H1 (cell line): ENCODE measurements around the gene VGF. TPM values are rescaled to one million over a fixed set of nuclear protein-coding genes. Genes with fewer than 3 reads are reported as not detected.

Experiments used
- CTCF ChIA-PET: fragments of 300-600 bp; sonication (Branson Sonifier 250); formaldehyde crosslinking; loops from one replicate; lab custom pipeline; 2021; ENCODE audit not compliant: partially characterized antibody; lab: Charles Lee
- POLR2A ChIA-PET: fragments of 300-600 bp; sonication (Branson Sonifier 250); formaldehyde crosslinking; loops from one replicate; lab custom pipeline; 2021; ENCODE audit warnings: inconsistent platforms; ENCODE audit not compliant: partially characterized antibody; lab: Charles Lee
- DNase-seq, 2 experiments: peaks; one replicate each; pipeline versions ENCODE4 v3.0.0 to v3.0.0-alpha.2; 2010 to 2022; ENCODE audit warnings: low spot score in 2 of 2, low read depth in 1 of 2, mixed read lengths in 1 of 2
- FAIRE-seq: peaks from 2 replicates; lab custom pipeline; 2011; peaks lifted over from hg19 to GRCh38; lab: Jason Lieb, UNC
- H2AFZ ChIP-seq: 2 replicates; pipeline ENCODE4 v1.8.1; 2012; ENCODE audit warnings: low read length, inconsistent platforms
- H2AK5ac ChIP-seq: 2 replicates; pipeline ENCODE4 v1.6.1; 2013; ENCODE audit warnings: low read depth, low read length
- H2BK120ac ChIP-seq: replicated peaks from 2 replicates; pipeline ENCODE3; 2013; ENCODE audit warnings: low read depth, low read length, inconsistent platforms
- H2BK12ac ChIP-seq: 2 replicates; pipeline ENCODE4 v1.6.1; 2013; ENCODE audit warnings: low read depth, low read length
- H2BK15ac ChIP-seq: 2 replicates; pipeline ENCODE4 v1.6.1; 2013; ENCODE audit warnings: low read length
- H2BK20ac ChIP-seq: 2 replicates; pipeline ENCODE4 v1.6.1; 2013; ENCODE audit warnings: low read length
- H2BK5ac ChIP-seq: 2 replicates; pipeline ENCODE4 v1.6.1; 2013; ENCODE audit warnings: low read depth, low read length
- H3K14ac ChIP-seq: 2 replicates; pipeline ENCODE4 v1.6.1; 2013; ENCODE audit warnings: inconsistent platforms; ENCODE audit not compliant: insufficient read length
- H3K18ac ChIP-seq: 2 replicates; pipeline ENCODE4 v1.6.1; 2013; ENCODE audit warnings: low read length; ENCODE audit errors: extremely low read depth
- H3K23ac ChIP-seq: 2 replicates; pipeline ENCODE4 v1.6.1; 2013; ENCODE audit warnings: inconsistent platforms; ENCODE audit not compliant: insufficient read length
- H3K23me2 ChIP-seq: 2 replicates; pipeline ENCODE4 v1.6.1; 2013; ENCODE audit warnings: low read depth, low read length
- H3K27ac ChIP-seq: 2 replicates; pipeline ENCODE4 v1.6.1; 2011; ENCODE audit warnings: low read depth, low read length, inconsistent platforms
- H3K27me3 ChIP-seq, 4 experiments: replicated peaks in 1 of 4; 1 replicate in 1 of 4; 2 replicates in 3 of 4; pipeline versions ENCODE4 v1.6.1 to v1.8.1; 2011 to 2013; ENCODE audit warnings: low read length in 3 of 4, mild to moderate bottlenecking in 3 of 4, inconsistent platforms in 2 of 4, mixed read lengths in 2 of 4, moderate library complexity in 1 of 4; ENCODE audit not compliant: control insufficient read depth in 3 of 4, insufficient read depth in 3 of 4; ENCODE audit errors: extremely low read depth in 1 of 4
- H3K36me3 ChIP-seq, 4 experiments: 2 replicates each; pipeline versions ENCODE4 v1.6.1 to v1.8.1; 2011 to 2013; ENCODE audit warnings: mild to moderate bottlenecking in 4 of 4, low read length in 3 of 4, moderate library complexity in 2 of 4, control low read depth in 1 of 4, inconsistent platforms in 1 of 4; ENCODE audit not compliant: insufficient read depth in 4 of 4, control insufficient read depth in 2 of 4
- H3K4ac ChIP-seq: replicated peaks from 2 replicates; pipeline ENCODE3; 2013; ENCODE audit warnings: low read length, low read depth, mixed read lengths, inconsistent platforms; ENCODE audit not compliant: insufficient read length
- H3K4me1 ChIP-seq, 4 experiments: replicated peaks in 1 of 4; 1 replicate in 1 of 4; 2 replicates in 3 of 4; pipeline versions ENCODE4 v1.6.1 to v1.8.1; 2011 to 2013; ENCODE audit warnings: low read length in 3 of 4, inconsistent platforms in 2 of 4, mixed read lengths in 1 of 4; ENCODE audit not compliant: insufficient read depth in 4 of 4, control insufficient read depth in 3 of 4
- H3K4me2 ChIP-seq, 2 experiments: 2 replicates each; pipeline versions ENCODE4 v1.6.1 to v1.8.1; 2011 to 2013; ENCODE audit warnings: low read depth in 2 of 2, low read length in 2 of 2, control low read depth in 1 of 2, inconsistent platforms in 1 of 2, mild to moderate bottlenecking in 1 of 2; ENCODE audit not compliant: insufficient read depth in 1 of 2
- H3K4me3 ChIP-seq, 4 experiments: fragments of 200-600, 300-600 bp in 1 of 4; sonication (generic), shearing (Covaris generic), sonication (Bioruptor Twin) in 1 of 4; 2 replicates each; pipeline versions ENCODE4 v1.5.1 to v1.8.1; 2011 to 2016; ENCODE audit warnings: low read length in 4 of 4, low read depth in 3 of 4, control low read depth in 2 of 4, inconsistent platforms in 2 of 4, mild to moderate bottlenecking in 2 of 4, mixed read lengths in 1 of 4, moderate library complexity in 1 of 4; ENCODE audit not compliant: insufficient read depth in 2 of 4; ENCODE audit errors: extremely low read depth in 1 of 4
- H3K56ac ChIP-seq: replicated peaks from 2 replicates; pipeline ENCODE3; 2013; ENCODE audit warnings: low read depth, mild to moderate bottlenecking, mixed read lengths, low read length, inconsistent platforms; ENCODE audit not compliant: insufficient read length
- H3K79me1 ChIP-seq: 2 replicates; pipeline ENCODE4 v1.6.1; 2013; ENCODE audit warnings: low read depth, low read length, control low read depth
- H3K79me2 ChIP-seq, 2 experiments: 2 replicates each; pipeline versions ENCODE4 v1.6.1 to v1.8.1; 2012 to 2013; ENCODE audit warnings: low read length in 2 of 2, mild to moderate bottlenecking in 2 of 2, inconsistent platforms in 1 of 2; ENCODE audit not compliant: insufficient read depth in 2 of 2, control insufficient read depth in 1 of 2
- H3K9ac ChIP-seq, 4 experiments: replicated peaks in 1 of 4; 1 replicate in 1 of 4; 2 replicates in 3 of 4; pipeline versions ENCODE4 v1.6.1 to v1.8.1; 2011 to 2013; ENCODE audit warnings: low read depth in 3 of 4, low read length in 3 of 4, control low read depth in 2 of 4, mild to moderate bottlenecking in 2 of 4, moderate library complexity in 2 of 4, inconsistent platforms in 1 of 4; ENCODE audit errors: extremely low read depth in 1 of 4
- H3K9me3 ChIP-seq, 2 experiments: 2 replicates each; pipeline versions ENCODE4 v1.6.1 to v1.8.1; 2012 to 2013; ENCODE audit warnings: mild to moderate bottlenecking in 2 of 2, moderate library complexity in 2 of 2, control low read depth in 1 of 2, inconsistent platforms in 1 of 2, low read depth in 1 of 2, low read length in 1 of 2, mixed read lengths in 1 of 2; ENCODE audit not compliant: insufficient read depth in 2 of 2
- H4K20me1 ChIP-seq, 2 experiments: replicated peaks in 1 of 2; 2 replicates each; pipeline versions ENCODE3 to v1.8.1; 2011 to 2013; ENCODE audit warnings: inconsistent platforms in 2 of 2, low read length in 2 of 2, mild to moderate bottlenecking in 1 of 2; ENCODE audit not compliant: insufficient read depth in 2 of 2, control insufficient read depth in 1 of 2
- H4K5ac ChIP-seq: 2 replicates; pipeline ENCODE4 v1.6.1; 2013; ENCODE audit warnings: low read length, low read depth, mixed read lengths, inconsistent platforms; ENCODE audit not compliant: insufficient read length
- H4K8ac ChIP-seq: 2 replicates; pipeline ENCODE4 v1.8.0; 2013; ENCODE audit warnings: mild to moderate bottlenecking, moderate library complexity, low read length, inconsistent platforms; ENCODE audit not compliant: insufficient read depth; ENCODE audit errors: extremely low read depth
- H4K91ac ChIP-seq: replicated peaks from 2 replicates; pipeline ENCODE3; 2013; ENCODE audit warnings: low read length, mixed read lengths, inconsistent platforms; ENCODE audit not compliant: insufficient read length
- RNF2 ChIP-seq: fragments of 200-900, 300-1000 bp; sonication (generic); IDR thresholded peaks from 2 replicates; pipeline ENCODE4 v1.7.1; 2016; ENCODE audit warnings: borderline replicate concordance, low read depth, mild to moderate bottlenecking, antibody characterized with exemption, low read length; ENCODE audit not compliant: poor library complexity, severe bottlenecking; ENCODE audit errors: missing control alignments
- RXRA ChIP-seq: IDR thresholded peaks from 2 replicates; pipeline ENCODE4 v1.6.1; 2011; ENCODE audit warnings: low read depth, mild to moderate bottlenecking, low read length, moderate library complexity; ENCODE audit not compliant: insufficient read depth
- SAP30 ChIP-seq: fragments of 300-600 bp; sonication (generic); IDR thresholded peaks from 2 replicates; pipeline ENCODE4 v1.7.1; 2012; ENCODE audit warnings: low read length, moderate library complexity, mild to moderate bottlenecking, inconsistent platforms; ENCODE audit not compliant: insufficient read depth, insufficient replicate concordance
- WGBS, 2 experiments: shearing (Covaris generic) in 1 of 2; methylation state at CpG; one replicate each; pipeline versions ENCODE4 v1.1.6 to v1.1.7; 2013 to 2015; ENCODE audit warnings: low lambda C conversion rate in 2 of 2, mixed read lengths in 2 of 2, inconsistent platforms in 1 of 2, low coverage in 1 of 2, missing lambda C conversion rate in 1 of 2; ENCODE audit not compliant: insufficient replicate concordance in 2 of 2, insufficient coverage in 1 of 2, insufficient read length in 1 of 2; ENCODE audit errors: extremely low coverage in 1 of 2, missing lambda C conversion rate in 1 of 2; 5-methylcytosine and 5-hydroxymethylcytosine counted together
- polyA plus RNA-seq, 7 experiments: library from polyadenylated mRNA; depleted of rRNA in 3 of 7; stranded (reverse) in 5 of 7; unstranded in 2 of 7; fragments of >200 nt in 5 of 7; fragments of 200-250 nt in 2 of 7; gene quantifications; 1 replicate in 5 of 7; 2 replicates in 1 of 7; 4 replicates in 1 of 7; pipeline versions ENCODE4 v1.2.1 to v1.2.3, GENCODE V29; 2011 to 2013; ENCODE audit warnings: missing spikeins in 2 of 7, mixed read lengths in 2 of 7
- total RNA-seq: library from RNA; stranded (reverse); fragmentation: NEBNext Ultra II Directional; extraction: Animal tissue kit (Norgen Biotek cat#: 25700); gene quantifications from 2 replicates; pipeline ENCODE4 v1.2.1, GENCODE V29; 2021

VGF gene
- total and polyA plus RNA-seq, 2 of the 8 experiments (the other 6 are each of a cell fraction or from before 2014, with no cell fraction given) = 1.6 to 7.0 TPM

DNA sequence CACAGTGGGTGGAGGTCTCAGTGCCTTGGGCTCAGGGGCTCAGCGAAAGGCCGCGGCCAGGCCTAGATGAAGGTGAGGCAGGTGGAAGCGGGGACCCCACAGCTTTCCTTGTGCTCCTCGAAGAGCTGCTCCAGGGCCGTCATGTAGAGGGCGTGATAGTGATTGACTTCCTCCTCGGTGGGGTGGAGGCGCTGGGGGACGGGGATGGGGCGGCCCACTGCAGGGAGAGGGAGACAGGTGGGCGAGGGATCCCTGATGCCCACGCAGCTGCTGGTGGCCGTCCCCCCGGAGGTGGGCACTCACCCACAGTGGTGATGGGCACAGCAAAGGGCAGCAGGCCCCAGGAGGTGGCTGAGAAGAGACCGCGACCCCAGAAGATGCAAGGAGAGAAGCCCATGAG, 30.5 kb upstream of the VGF start:
- no peak overlapping the region for H2AFZ ChIP-seq
- H4K20me1 ChIP-seq = no peaks in the 10 kb centered on the region
- H3K36me3 ChIP-seq = no peaks in the 10 kb centered on the region
- no peak overlapping the region for H3K18ac ChIP-seq
- FAIRE-seq (no peak), DNase-seq (no peak)
- no peak overlapping the region for H2AK5ac ChIP-seq
- no peak overlapping the region for H2BK12ac ChIP-seq
- 0 out of 2 replicates have a peak overlapping the region, but pooled peaks have one; percentile 29 for H2BK15ac ChIP-seq
- no peak overlapping the region for H3K9ac ChIP-seq
- no peaks in the 10 kb centered on the region for H3K9me3 ChIP-seq
- H3K4ac ChIP-seq = no peak overlapping the region
- H3K23ac ChIP-seq = no peak overlapping the region
- no peak overlapping the region for H2BK5ac ChIP-seq
- H3K56ac ChIP-seq = no peak overlapping the region
- no peak overlapping the region for H4K8ac ChIP-seq
- H3K27me3 ChIP-seq = peaks cover 0 to 2% (median 0%) of the 10 kb centered on the region in 4 experiments; a peak in 1 of 7 replicates
- H3K4me2 ChIP-seq = no peak overlapping the region
- no peak overlapping the region for H2BK120ac ChIP-seq
- no peak overlapping the region for H3K27ac ChIP-seq
- ChIA-PET CTCF (interaction anchor here (0.8 to 12.3 kb wide), 9 partner anchors 8 to 54 kb away, joined by 3 to 168 read pairs (median 5); partner anchors contain the start of genes PLOD3 and ZNHIT1), POLR2A (interaction anchor here (0.9 to 1.3 kb wide), 3 partner anchors 27 to 98 kb away, joined by 3 to 4 read pairs (median 3); partner anchors contain the start of gene FIS1)
- 98% methylated on average over 8 of the region's 17 CpGs; no CpG with 5 or more reads in 1 of the 2 experiments for WGBS, 2 experiments
- no peak overlapping the region for H4K91ac ChIP-seq
- no peaks in the 10 kb centered on the region for H3K79me1 ChIP-seq
- TF ChIP-seq SAP30 (no peak), RNF2 (no peak), RXRA (no peak)
- no peak overlapping the region for H3K14ac ChIP-seq
- H3K4me3 ChIP-seq = no peak overlapping the region
- H3K79me2 ChIP-seq = no peaks in the 10 kb centered on the region
- H3K23me2 ChIP-seq = no peaks in the 10 kb centered on the region; the same call in 1 of the 2 replicates
- no peak overlapping the region for H4K5ac ChIP-seq
- H2BK20ac ChIP-seq = no peak overlapping the region
- peaks cover 0 to 11% (median 7%) of the 10 kb centered on the region in 4 experiments; a peak in 6 of 7 replicates for H3K4me1 ChIP-seq
